HG03095 (cell line): Measurements from ENCODE around the gene OGDH.

Source experiments
- ATAC-seq: cut with Tn5 transposase; IDR thresholded peaks from one replicate; pipeline ENCODE4 v1.9.1; 2021; ENCODE audit warnings: moderate library complexity; ENCODE audit not compliant: unreplicated experiment

OGDH gene

GRCh38 chr7:44735403-44736165 lies 129.2 kb downstream of the OGDH start:
- ATAC-seq: no peak

- no peak for ATAC-seq
Observed at GRCh38 chr7:44736896-44737295, 130.5 kb downstream of the OGDH start.

- no peak for ATAC-seq
Observed at GRCh38 chr7:44738051-44738723, 131.8 kb downstream of the OGDH start.

GRCh38 chr7:44738876-44739665 lies 132.6 kb downstream of the OGDH start:
- ATAC-seq: no peak

- ATAC-seq: no peak
Observed at GRCh38 chr7:44740055-44740454, 133.6 kb downstream of the OGDH start.

- no peak for ATAC-seq
Observed at GRCh38 chr7:44743750-44744149, 137.3 kb downstream of the OGDH start.

- ATAC-seq: peak; percentile 63
Observed at GRCh38 chr7:44748045-44748947, 141.9 kb downstream of the OGDH start, which contains the start of gene ZMIZ2. Gene ZMIZ2, plus strand, starts transcription at chr7:44748847. Its CDS starts 7,403 bp downstream, at chr7:44756250.

- ATAC-seq: peak; percentile 12
Observed at GRCh38 chr7:44748948-44749731, 142.7 kb downstream of the OGDH start.

GRCh38 chr7:44749992-44750391 lies 143.6 kb downstream of the OGDH start:
- ATAC-seq: no peak

GRCh38 chr7:44750424-44750823 lies 144.0 kb downstream of the OGDH start:
- ATAC-seq: no peak

GRCh38 chr7:44750921-44751571 lies 144.6 kb downstream of the OGDH start:
- peak; percentile 60 for ATAC-seq

GRCh38 chr7:44752822-44753221 lies 146.4 kb downstream of the OGDH start:
- no peak for ATAC-seq

- ATAC-seq: no peak
Observed at GRCh38 chr7:44754802-44755697, 148.6 kb downstream of the OGDH start.

GRCh38 chr7:44755698-44756627 lies 149.5 kb downstream of the OGDH start:
- ATAC-seq: no peak

- no peak for ATAC-seq
Observed at GRCh38 chr7:44756904-44757303, 150.5 kb downstream of the OGDH start.

- ATAC-seq: no peak
Observed at GRCh38 chr7:44757311-44757710, 150.9 kb downstream of the OGDH start.

- no peak for ATAC-seq
Observed at GRCh38 chr7:44757739-44758138, 151.3 kb downstream of the OGDH start.
